ENCODE measurements around the gene APBA1. TPM values are rescaled to one million over a fixed set of nuclear protein-coding genes. Genes with fewer than 3 reads are reported as not detected.

The APBA1 gene
- total RNA-seq, 1 donor from 2014 or later, result 0.51 TPM

DNA sequence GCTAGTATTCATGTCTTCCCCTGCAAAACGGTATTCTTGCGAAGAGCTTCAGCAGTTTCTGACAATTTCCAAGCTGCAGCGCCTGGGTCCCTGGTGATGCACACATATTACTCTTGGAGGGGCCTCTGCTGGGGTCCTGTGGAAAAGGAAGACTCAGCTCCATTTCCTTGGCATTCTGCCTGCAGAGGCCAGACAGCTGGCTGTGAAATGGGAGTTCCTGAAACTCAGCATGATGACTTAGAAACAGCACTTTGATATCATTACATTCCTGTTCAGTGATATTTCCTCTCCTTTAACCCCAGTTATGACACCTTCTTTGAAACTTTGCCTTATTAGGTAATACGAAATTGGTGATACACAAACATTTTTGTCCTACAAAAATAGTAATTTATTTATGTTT lies 98.5 kb downstream of the APBA1 start:
- no peak overlapping the region for H3K27ac Mint-ChIP-seq
- no peak overlapping the region for H3K4me3 Mint-ChIP-seq
- no peaks in the 10 kb centered on the region for H3K9me3 Mint-ChIP-seq
- peaks cover 8% of the 10 kb centered on the region for H3K27me3 Mint-ChIP-seq
- H3K4me1 Mint-ChIP-seq, result no peaks in the 10 kb centered on the region
- DNase-seq, result no peak
- no peaks in the 10 kb centered on the region for H3K36me3 Mint-ChIP-seq (ENCODE audit: low read depth)
- intact Hi-C loops (cut with micrococcal nuclease), result no loop called here

- Mint-ChIP-seq H3K27me3 (peaks cover 8% of the 10 kb centered on the region), H3K4me1 (no peaks in the 10 kb centered on the region), H3K27ac (no peak overlapping the region), H3K36me3 (ENCODE audit: low read depth) (no peaks in the 10 kb centered on the region), H3K9me3 (no peaks in the 10 kb centered on the region), H3K4me3 (no peak overlapping the region)
- DNase-seq, result no peak
- intact Hi-C loops (cut with micrococcal nuclease), result no loop called here
Measured at GRCh38 chr9:69572611-69573010, 99.6 kb downstream of the APBA1 start.

DNA sequence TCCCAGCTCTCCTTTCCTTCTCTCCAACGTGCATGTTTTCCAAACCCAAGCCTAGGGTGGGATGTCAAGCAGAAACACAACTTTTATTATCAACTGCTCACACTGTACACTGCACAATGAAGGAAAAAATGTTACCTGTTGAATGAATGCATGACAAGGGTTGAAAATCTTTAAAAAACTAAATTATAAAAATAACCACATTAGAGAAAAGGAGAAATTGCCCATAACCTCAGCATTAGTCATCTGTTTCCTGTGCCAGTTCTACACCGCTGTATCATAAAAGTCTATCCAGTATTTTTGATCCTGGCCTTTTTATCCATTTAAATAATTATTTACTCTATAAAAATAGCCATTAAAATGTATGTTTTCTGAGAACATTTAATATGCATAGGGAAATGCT lies 101.1 kb downstream of the APBA1 start:
- DNase-seq, result no peak
- no peaks in the 10 kb centered on the region for H3K36me3 Mint-ChIP-seq (ENCODE audit: low read depth)
- intact Hi-C loops (cut with micrococcal nuclease), result no loop called here
- H3K27me3 Mint-ChIP-seq, result peaks cover 4% of the 10 kb centered on the region
- no peaks in the 10 kb centered on the region for H3K9me3 Mint-ChIP-seq
- no peaks in the 10 kb centered on the region for H3K4me1 Mint-ChIP-seq
- H3K4me3 Mint-ChIP-seq, result no peak overlapping the region
- no peak overlapping the region for H3K27ac Mint-ChIP-seq

- no peak for DNase-seq
- intact Hi-C loops (cut with micrococcal nuclease), result no loop called here
- no peaks in the 10 kb centered on the region for H3K36me3 Mint-ChIP-seq (ENCODE audit: low read depth)
- H3K27me3 Mint-ChIP-seq, result peaks cover 9% of the 10 kb centered on the region
- H3K27ac Mint-ChIP-seq, result no peak overlapping the region
- H3K4me3 Mint-ChIP-seq, result no peak overlapping the region
- no peaks in the 10 kb centered on the region for H3K4me1 Mint-ChIP-seq
- no peaks in the 10 kb centered on the region for H3K9me3 Mint-ChIP-seq
Measured at GRCh38 chr9:69569738-69570451, 102.3 kb downstream of the APBA1 start.

GRCh38 chr9:69564557-69564956 lies 107.6 kb downstream of the APBA1 start:
- H3K4me1 Mint-ChIP-seq, result no peaks in the 10 kb centered on the region
- H3K9me3 Mint-ChIP-seq, result no peaks in the 10 kb centered on the region
- intact Hi-C loops (cut with micrococcal nuclease), result no loop called here
- H3K27ac Mint-ChIP-seq, result no peak overlapping the region
- no peak overlapping the region for H3K4me3 Mint-ChIP-seq
- H3K36me3 Mint-ChIP-seq (ENCODE audit: low read depth), result no peaks in the 10 kb centered on the region
- no peak for DNase-seq
- H3K27me3 Mint-ChIP-seq, result peaks cover 15% of the 10 kb centered on the region

DNA sequence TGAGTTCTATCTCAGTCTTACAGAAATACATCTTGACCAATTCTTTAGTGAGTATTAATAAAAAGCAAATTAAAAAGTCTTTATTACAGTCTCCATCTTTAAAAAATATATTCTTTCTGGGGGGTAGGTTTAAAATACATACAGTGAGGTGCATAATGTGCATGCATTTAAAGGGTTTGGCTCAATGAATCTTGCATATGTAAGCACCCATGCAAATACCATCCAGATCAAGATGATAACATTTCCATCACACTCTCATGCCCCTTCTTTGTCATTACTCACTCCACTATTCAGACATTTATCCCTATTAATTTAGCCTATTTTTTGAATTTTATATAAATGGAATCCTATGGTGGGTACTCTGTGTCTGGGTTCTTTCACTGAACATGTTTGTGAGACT lies 113.0 kb downstream of the APBA1 start:
- Mint-ChIP-seq H3K27ac (no peak overlapping the region), H3K4me3 (no peak overlapping the region), H3K4me1 (no peaks in the 10 kb centered on the region), H3K27me3 (peaks cover 36% of the 10 kb centered on the region), H3K36me3 (ENCODE audit: low read depth) (no peaks in the 10 kb centered on the region), H3K9me3 (no peaks in the 10 kb centered on the region)
- no peak for DNase-seq
- intact Hi-C loops (cut with micrococcal nuclease), result no loop called here

- Mint-ChIP-seq H3K36me3 (ENCODE audit: low read depth) (no peaks in the 10 kb centered on the region), H3K4me3 (no peak overlapping the region), H3K9me3 (no peaks in the 10 kb centered on the region), H3K27ac (no peak overlapping the region), H3K4me1 (no peaks in the 10 kb centered on the region), H3K27me3 (peaks cover 51% of the 10 kb centered on the region)
- intact Hi-C loops (cut with micrococcal nuclease), result no loop called here
- DNase-seq, result no peak
Measured at GRCh38 chr9:69556707-69557106, 115.5 kb downstream of the APBA1 start.

GRCh38 chr9:69555802-69556201 lies 116.4 kb downstream of the APBA1 start:
- H3K9me3 Mint-ChIP-seq, result no peaks in the 10 kb centered on the region
- H3K27ac Mint-ChIP-seq, result no peak overlapping the region
- intact Hi-C loops (cut with micrococcal nuclease), result no loop called here
- DNase-seq, result no peak
- H3K4me3 Mint-ChIP-seq, result no peak overlapping the region
- H3K27me3 Mint-ChIP-seq, result peaks cover 48% of the 10 kb centered on the region
- H3K4me1 Mint-ChIP-seq, result no peaks in the 10 kb centered on the region
- no peaks in the 10 kb centered on the region for H3K36me3 Mint-ChIP-seq (ENCODE audit: low read depth)

GRCh38 chr9:69554945-69555344 lies 117.2 kb downstream of the APBA1 start:
- Mint-ChIP-seq H3K4me3 (no peak overlapping the region), H3K4me1 (no peaks in the 10 kb centered on the region), H3K27me3 (peaks cover 50% of the 10 kb centered on the region), H3K27ac (no peak overlapping the region), H3K36me3 (ENCODE audit: low read depth) (no peaks in the 10 kb centered on the region), H3K9me3 (no peaks in the 10 kb centered on the region)
- no peak for DNase-seq
- intact Hi-C loops (cut with micrococcal nuclease), result no loop called here

DNA sequence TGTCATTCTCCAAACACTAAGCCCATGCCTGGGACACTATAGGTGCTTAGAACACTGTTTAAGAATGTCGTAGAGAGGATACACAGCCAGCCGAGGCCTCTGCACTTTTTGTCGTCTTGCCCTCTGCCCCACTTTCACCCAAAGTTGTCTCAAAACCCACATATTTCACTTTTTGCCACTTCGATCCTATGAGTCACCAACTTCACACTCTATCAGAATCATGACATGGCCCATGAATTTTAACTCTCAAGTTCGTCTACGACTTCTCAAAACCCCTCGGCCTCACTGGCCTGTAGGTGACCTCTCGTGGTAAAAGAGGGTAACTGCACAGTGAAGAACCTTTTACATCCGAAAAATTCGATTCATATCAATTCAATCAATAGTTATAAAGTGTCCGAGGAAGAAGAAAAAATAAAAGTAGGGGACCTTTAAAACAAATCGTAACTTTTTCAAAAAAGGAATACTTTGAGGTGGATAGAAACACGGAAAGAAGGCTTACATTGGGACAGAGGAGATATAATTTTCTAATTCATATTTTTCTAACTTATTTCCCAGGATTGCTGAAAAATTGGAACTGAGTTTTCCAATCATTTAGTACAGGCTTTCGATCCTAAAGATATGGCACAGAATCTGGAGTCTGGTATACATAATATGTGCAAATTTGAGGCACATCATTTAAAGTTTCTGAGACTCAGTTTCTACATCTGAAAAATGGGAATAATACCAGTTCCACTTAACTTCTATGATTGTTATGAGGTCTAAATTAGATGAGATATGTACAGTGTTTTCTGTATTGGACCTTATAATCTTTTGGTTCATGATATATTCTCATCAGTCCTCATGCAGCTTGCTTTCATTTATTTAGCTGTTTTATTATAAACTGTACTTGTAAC lies 122.6 kb downstream of the APBA1 start:
- Mint-ChIP-seq H3K4me3 (no peak overlapping the region), H3K27me3 (peaks cover 31% of the 10 kb centered on the region), H3K4me1 (peaks cover 4% of the 10 kb centered on the region), H3K27ac (no peak overlapping the region), H3K36me3 (ENCODE audit: low read depth) (no peaks in the 10 kb centered on the region), H3K9me3 (no peaks in the 10 kb centered on the region)
- DNase-seq, result peak; percentile 76
- intact Hi-C loops (cut with micrococcal nuclease), result loop anchor here (1.0 to 10.0 kb wide), 2 partner anchors 126 to 325 kb away; no protein-coding TSS in a partner anchor

GRCh38 chr9:69548681-69549080 lies 123.5 kb downstream of the APBA1 start:
- Mint-ChIP-seq H3K27me3 (peaks cover 29% of the 10 kb centered on the region), H3K9me3 (no peaks in the 10 kb centered on the region), H3K4me1 (peaks cover 4% of the 10 kb centered on the region), H3K27ac (no peak overlapping the region), H3K4me3 (no peak overlapping the region), H3K36me3 (ENCODE audit: low read depth) (no peaks in the 10 kb centered on the region)
- no peak for DNase-seq
- intact Hi-C loops (cut with micrococcal nuclease), result loop anchor here (1.0 to 10.0 kb wide), 2 partner anchors 125 to 326 kb away; no protein-coding TSS in a partner anchor

- no peaks in the 10 kb centered on the region for H3K36me3 Mint-ChIP-seq (ENCODE audit: low read depth)
- intact Hi-C loops (cut with micrococcal nuclease), result loop anchor here (10.0 kb wide), 1 partner anchor 329 kb away; no protein-coding TSS in a partner anchor
- no peak overlapping the region for H3K4me3 Mint-ChIP-seq
- DNase-seq, result no peak
- peaks cover 14% of the 10 kb centered on the region for H3K27me3 Mint-ChIP-seq
- H3K9me3 Mint-ChIP-seq, result no peaks in the 10 kb centered on the region
- peaks cover 4% of the 10 kb centered on the region for H3K4me1 Mint-ChIP-seq
- H3K27ac Mint-ChIP-seq, result no peak overlapping the region
Measured at GRCh38 chr9:69546265-69546664, 125.9 kb downstream of the APBA1 start.

DNA sequence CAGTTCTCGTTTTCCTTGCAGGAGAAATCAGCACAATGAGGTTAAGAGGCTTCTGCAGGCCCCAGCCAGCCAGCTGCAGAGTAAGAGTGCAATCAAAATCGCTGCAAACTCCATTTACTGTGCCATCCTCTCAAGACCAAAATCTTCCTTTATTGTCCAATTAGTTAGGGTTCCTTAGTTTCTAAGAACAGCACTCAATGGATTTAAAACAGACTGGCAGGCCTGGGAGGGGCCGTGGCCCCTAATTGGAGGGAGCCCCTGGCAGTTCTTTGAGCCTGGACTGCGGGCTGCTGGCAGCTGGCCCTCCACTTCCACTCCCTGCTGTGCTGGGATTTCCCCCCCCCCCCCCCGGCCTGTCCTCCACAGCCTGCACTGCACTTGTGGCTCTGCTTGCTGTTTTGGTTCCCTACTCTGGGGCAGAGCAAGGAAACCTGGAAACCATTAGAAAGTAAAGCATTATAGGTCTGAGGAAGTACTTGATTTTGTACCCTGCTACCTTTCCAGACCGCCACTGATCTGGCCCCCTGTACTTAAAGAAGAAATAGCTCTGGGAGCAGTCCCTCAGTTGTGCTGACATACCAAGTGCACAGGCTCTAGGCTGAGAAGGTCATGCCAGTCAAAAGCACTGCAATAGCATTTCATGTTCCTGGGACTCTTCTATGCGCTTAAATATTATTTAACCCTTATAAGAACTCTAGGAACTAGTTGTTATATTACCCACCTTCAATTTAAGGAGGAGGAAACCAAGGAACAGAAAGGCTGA lies 129.0 kb downstream of the APBA1 start:
- Mint-ChIP-seq H3K9me3 (no peaks in the 10 kb centered on the region), H3K4me3 (no peak overlapping the region), H3K4me1 (no peaks in the 10 kb centered on the region), H3K27ac (no peak overlapping the region), H3K27me3 (peaks cover 6% of the 10 kb centered on the region), H3K36me3 (ENCODE audit: low read depth) (no peaks in the 10 kb centered on the region)
- no peak for DNase-seq
- intact Hi-C loops (cut with micrococcal nuclease), result loop anchor here (10.0 kb wide), 1 partner anchor 332 kb away; no protein-coding TSS in a partner anchor

Data from activated CD4-positive, alpha-beta T cell treated with anti-CD3 and anti-CD28 coated beads, Interleukin-2, amount 10 ng/mL, durations not matched to agents 24 days and 14 days (primary cell).